HepG2 (cell line): Measurements from ENCODE around the gene RBCK1. TPM values are rescaled to one million over a fixed set of nuclear protein-coding genes. Genes with fewer than 3 reads are reported as not detected.

Experiments
- AGO2 ChIP-seq: fragments of 200-400 bp; formaldehyde crosslinking; optimal IDR thresholded peaks from 2 replicates; pipeline ENCODE3; 2017; ENCODE audit warnings: mild to moderate bottlenecking, low read depth, low read length, moderate library complexity
- NFKB2 ChIP-seq: sonication (generic); formaldehyde crosslinking; IDR thresholded peaks from 2 replicates; pipeline ENCODE4 v1.4.0; 2020; ENCODE audit warnings: missing genetic modification reagents, borderline replicate concordance
- PLSCR1 ChIP-seq: sonication (generic); formaldehyde crosslinking; IDR thresholded peaks from 2 replicates; pipeline ENCODE4 v1.5.0; 2020; ENCODE audit warnings: missing genetic modification reagents, mild to moderate bottlenecking, borderline replicate concordance
- RBM39 ChIP-seq: fragments of 200-400 bp; formaldehyde crosslinking; IDR thresholded peaks from one replicate; pipeline ENCODE4 v1.6.1; 2018; ENCODE audit warnings: antibody characterized with exemption, mild to moderate bottlenecking, low read depth, low read length; ENCODE audit not compliant: poor library complexity, severe bottlenecking
- YEATS4 ChIP-seq: sonication (generic); formaldehyde crosslinking; IDR thresholded peaks from 2 replicates; pipeline ENCODE4 v1.4.0; 2020; ENCODE audit warnings: missing genetic modification reagents, borderline replicate concordance
- YY1 ChIP-seq: IDR thresholded peaks from 2 replicates; pipeline ENCODE4 v1.6.1; 2011; ENCODE audit warnings: low read length, low read depth, moderate library complexity, mild to moderate bottlenecking; ENCODE audit not compliant: insufficient read depth, insufficient replicate concordance
- ZKSCAN1 ChIP-seq: fragments of 150-350 bp; IDR thresholded peaks from 2 replicates; pipeline ENCODE4 v1.6.1; 2014; ENCODE audit warnings: low read length
- ZNF207 ChIP-seq: fragments of 450-650 bp; IDR thresholded peaks from 2 replicates; pipeline ENCODE4 v1.6.1; 2016; ENCODE audit warnings: antibody characterized with exemption, borderline replicate concordance
- ZNF512B ChIP-seq: sonication (generic); formaldehyde crosslinking; IDR thresholded peaks from 2 replicates; pipeline ENCODE4 v1.5.1; 2020; ENCODE audit warnings: missing genetic modification reagents, mild to moderate bottlenecking, borderline replicate concordance
- ZNF556 ChIP-seq: sonication (generic); formaldehyde crosslinking; IDR thresholded peaks from 2 replicates; pipeline ENCODE4 v1.4.0; 2020; ENCODE audit warnings: mild to moderate bottlenecking, missing genetic modification reagents, borderline replicate concordance
- ZNF616 ChIP-seq: sonication (generic); formaldehyde crosslinking; IDR thresholded peaks from 2 replicates; pipeline ENCODE4 v1.5.0; 2020; ENCODE audit warnings: low read depth, mild to moderate bottlenecking, missing genetic modification reagents
- ZNF674 ChIP-seq: sonication (generic); formaldehyde crosslinking; IDR thresholded peaks from 2 replicates; pipeline ENCODE4 v1.5.0; 2020; ENCODE audit warnings: low read depth, mild to moderate bottlenecking, missing genetic modification reagents
- ZNF773 ChIP-seq: sonication (generic); formaldehyde crosslinking; IDR thresholded peaks from 2 replicates; pipeline ENCODE4 v1.4.0; 2020; ENCODE audit warnings: missing genetic modification reagents, borderline replicate concordance
- polyA plus RNA-seq, 8 experiments: library from polyadenylated mRNA; depleted of rRNA in 3 of 8; stranded (reverse) in 7 of 8; unstranded in 1 of 8; fragments of >200 nt; fragmentation: Illumina TruSeq in 4 of 8; extraction: Trizol in 4 of 8; gene quantifications; 2 replicates each; pipeline versions ENCODE4 v1.2.1 to v1.2.3, GENCODE V29; 2011 to 2016; ENCODE audit warnings: low read depth in 4 of 8, missing spikeins in 1 of 8, mixed read lengths in 1 of 8; ENCODE audit not compliant: insufficient read depth in 1 of 8
- total RNA-seq, 5 experiments: library from RNA; depleted of rRNA; stranded (reverse); fragments of >200 nt; fragmentation: Illumina TruSeq; extraction: Trizol; gene quantifications; 2 replicates each; pipeline ENCODE4 v1.2.3, GENCODE V29; 2016; ENCODE audit warnings: low read depth in 1 of 5
- TF ChIP-seq, protein P1 (sequence below): sonication (generic); formaldehyde crosslinking; conservative IDR thresholded peaks from 2 replicates; pipeline ENCODE4 v1.8.0; 2022; ENCODE audit warnings: mild to moderate bottlenecking, moderate library complexity, missing genetic modification reagents
- TF ChIP-seq, protein P2 (sequence below): sonication (generic); formaldehyde crosslinking; IDR thresholded peaks from 2 replicates; pipeline ENCODE4 v1.9.0; 2021; ENCODE audit warnings: missing genetic modification reagents, borderline replicate concordance
- TF ChIP-seq, protein P3 (sequence below): sonication (generic); formaldehyde crosslinking; IDR thresholded peaks from 2 replicates; pipeline ENCODE4 v1.8.0; 2022; ENCODE audit warnings: mild to moderate bottlenecking, missing genetic modification reagents, moderate library complexity

The RBCK1 gene
- total and polyA plus RNA-seq, 2 of the 13 experiments (the other 11 are each of a cell fraction or from before 2014, with no cell fraction given) = 149 to 215 TPM

- TF ChIP-seq YY1 (peak; percentile 41), ZNF512B (CRISPR knock-in tag) (0 out of 2 replicates have a peak, but pooled peaks have one; percentile 38), YEATS4 (CRISPR knock-in tag) (peak; percentile 88), PLSCR1 (peak; percentile 32; the same call in 1 of the 2 replicates), AGO2 (peak; percentile 95), ZKSCAN1 (no peak), ZNF616 (CRISPR knock-in tag) (no peak; the same call in 1 of the 2 replicates), ZNF674 (CRISPR knock-in tag) (0 out of 2 replicates have a peak, but pooled peaks have one; percentile 32), ZNF773 (CRISPR knock-in tag) (peak; percentile 85; the same call in 1 of the 2 replicates), ZNF556 (peak; percentile 22; the same call in 1 of the 2 replicates), NFKB2 (CRISPR knock-in tag) (peak; percentile 57; the same call in 1 of the 2 replicates), ZNF207 (no peak), RBM39 (peak; percentile 97)
- TF ChIP-seq, protein P1, sequence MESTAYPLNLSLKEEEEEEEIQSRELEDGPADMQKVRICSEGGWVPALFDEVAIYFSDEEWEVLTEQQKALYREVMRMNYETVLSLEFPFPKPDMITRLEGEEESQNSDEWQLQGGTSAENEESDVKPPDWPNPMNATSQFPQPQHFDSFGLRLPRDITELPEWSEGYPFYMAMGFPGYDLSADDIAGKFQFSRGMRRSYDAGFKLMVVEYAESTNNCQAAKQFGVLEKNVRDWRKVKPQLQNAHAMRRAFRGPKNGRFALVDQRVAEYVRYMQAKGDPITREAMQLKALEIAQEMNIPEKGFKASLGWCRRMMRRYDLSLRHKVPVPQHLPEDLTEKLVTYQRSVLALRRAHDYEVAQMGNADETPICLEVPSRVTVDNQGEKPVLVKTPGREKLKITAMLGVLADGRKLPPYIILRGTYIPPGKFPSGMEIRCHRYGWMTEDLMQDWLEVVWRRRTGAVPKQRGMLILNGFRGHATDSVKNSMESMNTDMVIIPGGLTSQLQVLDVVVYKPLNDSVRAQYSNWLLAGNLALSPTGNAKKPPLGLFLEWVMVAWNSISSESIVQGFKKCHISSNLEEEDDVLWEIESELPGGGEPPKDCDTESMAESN (CRISPR knock-in tag) = peak; percentile 73
- TF ChIP-seq, protein P2, sequence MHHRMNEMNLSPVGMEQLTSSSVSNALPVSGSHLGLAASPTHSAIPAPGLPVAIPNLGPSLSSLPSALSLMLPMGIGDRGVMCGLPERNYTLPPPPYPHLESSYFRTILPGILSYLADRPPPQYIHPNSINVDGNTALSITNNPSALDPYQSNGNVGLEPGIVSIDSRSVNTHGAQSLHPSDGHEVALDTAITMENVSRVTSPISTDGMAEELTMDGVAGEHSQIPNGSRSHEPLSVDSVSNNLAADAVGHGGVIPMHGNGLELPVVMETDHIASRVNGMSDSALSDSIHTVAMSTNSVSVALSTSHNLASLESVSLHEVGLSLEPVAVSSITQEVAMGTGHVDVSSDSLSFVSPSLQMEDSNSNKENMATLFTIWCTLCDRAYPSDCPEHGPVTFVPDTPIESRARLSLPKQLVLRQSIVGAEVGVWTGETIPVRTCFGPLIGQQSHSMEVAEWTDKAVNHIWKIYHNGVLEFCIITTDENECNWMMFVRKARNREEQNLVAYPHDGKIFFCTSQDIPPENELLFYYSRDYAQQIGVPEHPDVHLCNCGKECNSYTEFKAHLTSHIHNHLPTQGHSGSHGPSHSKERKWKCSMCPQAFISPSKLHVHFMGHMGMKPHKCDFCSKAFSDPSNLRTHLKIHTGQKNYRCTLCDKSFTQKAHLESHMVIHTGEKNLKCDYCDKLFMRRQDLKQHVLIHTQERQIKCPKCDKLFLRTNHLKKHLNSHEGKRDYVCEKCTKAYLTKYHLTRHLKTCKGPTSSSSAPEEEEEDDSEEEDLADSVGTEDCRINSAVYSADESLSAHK (CRISPR knock-in tag) = no peak
- TF ChIP-seq, protein P3, sequence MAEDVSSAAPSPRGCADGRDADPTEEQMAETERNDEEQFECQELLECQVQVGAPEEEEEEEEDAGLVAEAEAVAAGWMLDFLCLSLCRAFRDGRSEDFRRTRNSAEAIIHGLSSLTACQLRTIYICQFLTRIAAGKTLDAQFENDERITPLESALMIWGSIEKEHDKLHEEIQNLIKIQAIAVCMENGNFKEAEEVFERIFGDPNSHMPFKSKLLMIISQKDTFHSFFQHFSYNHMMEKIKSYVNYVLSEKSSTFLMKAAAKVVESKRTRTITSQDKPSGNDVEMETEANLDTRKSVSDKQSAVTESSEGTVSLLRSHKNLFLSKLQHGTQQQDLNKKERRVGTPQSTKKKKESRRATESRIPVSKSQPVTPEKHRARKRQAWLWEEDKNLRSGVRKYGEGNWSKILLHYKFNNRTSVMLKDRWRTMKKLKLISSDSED (CRISPR knock-in tag) = 0 out of 2 replicates have a peak, but pooled peaks have one; percentile 8
- TF ChIP-seq, all 625 proteins: peak for 278
Measured at GRCh38 chr20:381581-382290, 26.4 kb upstream of the RBCK1 start (continued).
